HEK293 (cell line): ENCODE data around the gene MOGAT3.
"Not testable (repeated sequence)": the region's sequence is repeated elsewhere in the genome, so short reads cannot be mapped to it uniquely, and the experiment has no call there.

ENCODE experiments used
- ZNF274 ChIP-seq, 2 experiments: fragments of 200-500 bp in 1 of 2; fragments of 450-650 bp in 1 of 2; sonication (Bioruptor generic) in 1 of 2; formaldehyde crosslinking in 1 of 2; IDR thresholded peaks; 2 replicates each; pipeline versions ENCODE4 v1.5.1 to v1.6.1; 2014 to 2016; ENCODE audit warnings: borderline replicate concordance in 1 of 2, inconsistent platforms in 1 of 2, low read length in 1 of 2, missing biosample characterization in 1 of 2, missing genetic modification characterization in 1 of 2
- ZNF416 ChIP-seq: fragments of 450-650 bp; formaldehyde crosslinking; IDR thresholded peaks from 2 replicates; pipeline ENCODE4 v1.5.1; 2016; ENCODE audit warnings: missing biosample characterization, missing genetic modification characterization
- ZNF792 ChIP-seq: fragments of 450-650 bp; formaldehyde crosslinking; IDR thresholded peaks from 2 replicates; pipeline ENCODE4 v1.5.1; 2016; ENCODE audit warnings: missing biosample characterization, missing genetic modification characterization
- TF ChIP-seq, protein P1 (sequence below): fragments of 450-650 bp; formaldehyde crosslinking; IDR thresholded peaks from 2 replicates; pipeline ENCODE4 v1.5.1; 2016; ENCODE audit warnings: missing biosample characterization, missing genetic modification characterization
- TF ChIP-seq, protein P2 (sequence below): fragments of 450-650 bp; formaldehyde crosslinking; IDR thresholded peaks from 2 replicates; pipeline ENCODE4 v1.5.1; 2016; ENCODE audit warnings: missing biosample characterization, missing genetic modification characterization, low read depth
- TF ChIP-seq, protein P3 (sequence below): sonication (generic); formaldehyde crosslinking; IDR thresholded peaks from 2 replicates; pipeline ENCODE4 v1.8.1; 2022; ENCODE audit warnings: mild to moderate bottlenecking, moderate library complexity, missing genetic modification reagents

DNA sequence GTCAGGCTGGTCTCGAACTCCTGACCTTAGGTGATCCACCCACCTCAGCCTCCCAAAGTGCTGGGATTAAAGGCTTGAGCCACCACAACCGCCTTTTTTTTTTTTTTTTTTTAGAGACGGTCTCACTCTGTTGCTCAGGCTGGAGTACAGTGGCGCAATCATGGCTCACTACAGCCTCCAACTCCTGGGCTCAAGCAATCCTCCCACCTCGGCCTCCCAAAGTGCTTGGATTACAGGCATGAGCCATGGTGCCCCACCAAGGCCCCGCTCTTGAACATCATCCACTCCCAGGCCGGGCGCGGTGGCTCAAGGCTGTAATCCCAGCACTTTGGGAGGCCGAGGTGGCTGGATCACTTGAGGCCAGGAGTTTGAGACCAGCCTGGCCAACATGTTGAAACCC is 1.3 kb downstream of the MOGAT3 start:
- TF ChIP-seq ZNF274 (IDR thresholded peaks at IDR 0.05; ENCODE audit: low read length); ZNF274 (tag by site-specific recombination; IDR thresholded peaks at IDR 0.05; ENCODE audit: borderline replicate concordance); ZNF792 (tag by site-specific recombination); ZNF416 (tag by site-specific recombination): not testable (repeated sequence)
- TF ChIP-seq, protein P1, sequence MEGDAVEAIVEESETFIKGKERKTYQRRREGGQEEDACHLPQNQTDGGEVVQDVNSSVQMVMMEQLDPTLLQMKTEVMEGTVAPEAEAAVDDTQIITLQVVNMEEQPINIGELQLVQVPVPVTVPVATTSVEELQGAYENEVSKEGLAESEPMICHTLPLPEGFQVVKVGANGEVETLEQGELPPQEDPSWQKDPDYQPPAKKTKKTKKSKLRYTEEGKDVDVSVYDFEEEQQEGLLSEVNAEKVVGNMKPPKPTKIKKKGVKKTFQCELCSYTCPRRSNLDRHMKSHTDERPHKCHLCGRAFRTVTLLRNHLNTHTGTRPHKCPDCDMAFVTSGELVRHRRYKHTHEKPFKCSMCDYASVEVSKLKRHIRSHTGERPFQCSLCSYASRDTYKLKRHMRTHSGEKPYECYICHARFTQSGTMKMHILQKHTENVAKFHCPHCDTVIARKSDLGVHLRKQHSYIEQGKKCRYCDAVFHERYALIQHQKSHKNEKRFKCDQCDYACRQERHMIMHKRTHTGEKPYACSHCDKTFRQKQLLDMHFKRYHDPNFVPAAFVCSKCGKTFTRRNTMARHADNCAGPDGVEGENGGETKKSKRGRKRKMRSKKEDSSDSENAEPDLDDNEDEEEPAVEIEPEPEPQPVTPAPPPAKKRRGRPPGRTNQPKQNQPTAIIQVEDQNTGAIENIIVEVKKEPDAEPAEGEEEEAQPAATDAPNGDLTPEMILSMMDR (tag by site-specific recombination) = not testable (repeated sequence)
- TF ChIP-seq, protein P2, sequence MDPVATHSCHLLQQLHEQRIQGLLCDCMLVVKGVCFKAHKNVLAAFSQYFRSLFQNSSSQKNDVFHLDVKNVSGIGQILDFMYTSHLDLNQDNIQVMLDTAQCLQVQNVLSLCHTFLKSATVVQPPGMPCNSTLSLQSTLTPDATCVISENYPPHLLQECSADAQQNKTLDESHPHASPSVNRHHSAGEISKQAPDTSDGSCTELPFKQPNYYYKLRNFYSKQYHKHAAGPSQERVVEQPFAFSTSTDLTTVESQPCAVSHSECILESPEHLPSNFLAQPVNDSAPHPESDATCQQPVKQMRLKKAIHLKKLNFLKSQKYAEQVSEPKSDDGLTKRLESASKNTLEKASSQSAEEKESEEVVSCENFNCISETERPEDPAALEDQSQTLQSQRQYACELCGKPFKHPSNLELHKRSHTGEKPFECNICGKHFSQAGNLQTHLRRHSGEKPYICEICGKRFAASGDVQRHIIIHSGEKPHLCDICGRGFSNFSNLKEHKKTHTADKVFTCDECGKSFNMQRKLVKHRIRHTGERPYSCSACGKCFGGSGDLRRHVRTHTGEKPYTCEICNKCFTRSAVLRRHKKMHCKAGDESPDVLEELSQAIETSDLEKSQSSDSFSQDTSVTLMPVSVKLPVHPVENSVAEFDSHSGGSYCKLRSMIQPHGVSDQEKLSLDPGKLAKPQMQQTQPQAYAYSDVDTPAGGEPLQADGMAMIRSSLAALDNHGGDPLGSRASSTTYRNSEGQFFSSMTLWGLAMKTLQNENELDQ (tag by site-specific recombination) = not testable (repeated sequence)
- TF ChIP-seq, protein P3, sequence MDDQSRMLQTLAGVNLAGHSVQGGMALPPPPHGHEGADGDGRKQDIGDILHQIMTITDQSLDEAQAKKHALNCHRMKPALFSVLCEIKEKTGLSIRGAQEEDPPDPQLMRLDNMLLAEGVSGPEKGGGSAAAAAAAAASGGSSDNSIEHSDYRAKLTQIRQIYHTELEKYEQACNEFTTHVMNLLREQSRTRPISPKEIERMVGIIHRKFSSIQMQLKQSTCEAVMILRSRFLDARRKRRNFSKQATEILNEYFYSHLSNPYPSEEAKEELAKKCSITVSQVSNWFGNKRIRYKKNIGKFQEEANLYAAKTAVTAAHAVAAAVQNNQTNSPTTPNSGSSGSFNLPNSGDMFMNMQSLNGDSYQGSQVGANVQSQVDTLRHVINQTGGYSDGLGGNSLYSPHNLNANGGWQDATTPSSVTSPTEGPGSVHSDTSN (CRISPR knock-in tag) = not testable (repeated sequence)
